Neural crest cell (in vitro differentiated cells): ENCODE results near the gene HK3. TPM values are rescaled to one million over a fixed set of nuclear protein-coding genes. Genes with fewer than 3 reads are reported as not detected.

Experiments used
- DNase-seq: peaks from one replicate; pipeline ENCODE4 v3.0.0; 2021; ENCODE audit warnings: low read depth, mixed read lengths, low spot score
- H3K27ac Mint-ChIP-seq: one replicate; pipeline ENCODE4 v1.8.0; 2021; ENCODE audit warnings: mild to moderate bottlenecking, mixed read lengths; ENCODE audit not compliant: unreplicated experiment
- H3K27me3 Mint-ChIP-seq: 2 replicates; pipeline ENCODE4 v1.8.0; 2021; ENCODE audit warnings: low read depth, mild to moderate bottlenecking, mixed read lengths
- H3K36me3 Mint-ChIP-seq: 2 replicates; pipeline ENCODE4 v1.8.0; 2021; ENCODE audit warnings: low read depth, mild to moderate bottlenecking, mixed read lengths
- H3K4me1 Mint-ChIP-seq: 2 replicates; pipeline ENCODE4 v1.8.0; 2021; ENCODE audit warnings: mixed read lengths
- H3K4me3 Mint-ChIP-seq: one replicate; pipeline ENCODE4 v1.8.0; 2021; ENCODE audit warnings: mild to moderate bottlenecking, mixed read lengths
- H3K9me3 Mint-ChIP-seq: 2 replicates; pipeline ENCODE4 v1.8.0; 2021; ENCODE audit warnings: mixed read lengths
- total RNA-seq: library from RNA; stranded (reverse); gene quantifications from 2 replicates; pipeline ENCODE4 v1.2.1, GENCODE V29; 2021
- TF ChIP-seq, protein P1 (sequence below): fragments of 200-600 bp; sonication (generic); conservative IDR thresholded peaks from 2 replicates; pipeline ENCODE4 v1.5.0; 2021; ENCODE audit warnings: antibody characterized with exemption, mild to moderate bottlenecking

HK3 gene
- total RNA-seq, 1 donor from 2014 or later = not detected

DNA sequence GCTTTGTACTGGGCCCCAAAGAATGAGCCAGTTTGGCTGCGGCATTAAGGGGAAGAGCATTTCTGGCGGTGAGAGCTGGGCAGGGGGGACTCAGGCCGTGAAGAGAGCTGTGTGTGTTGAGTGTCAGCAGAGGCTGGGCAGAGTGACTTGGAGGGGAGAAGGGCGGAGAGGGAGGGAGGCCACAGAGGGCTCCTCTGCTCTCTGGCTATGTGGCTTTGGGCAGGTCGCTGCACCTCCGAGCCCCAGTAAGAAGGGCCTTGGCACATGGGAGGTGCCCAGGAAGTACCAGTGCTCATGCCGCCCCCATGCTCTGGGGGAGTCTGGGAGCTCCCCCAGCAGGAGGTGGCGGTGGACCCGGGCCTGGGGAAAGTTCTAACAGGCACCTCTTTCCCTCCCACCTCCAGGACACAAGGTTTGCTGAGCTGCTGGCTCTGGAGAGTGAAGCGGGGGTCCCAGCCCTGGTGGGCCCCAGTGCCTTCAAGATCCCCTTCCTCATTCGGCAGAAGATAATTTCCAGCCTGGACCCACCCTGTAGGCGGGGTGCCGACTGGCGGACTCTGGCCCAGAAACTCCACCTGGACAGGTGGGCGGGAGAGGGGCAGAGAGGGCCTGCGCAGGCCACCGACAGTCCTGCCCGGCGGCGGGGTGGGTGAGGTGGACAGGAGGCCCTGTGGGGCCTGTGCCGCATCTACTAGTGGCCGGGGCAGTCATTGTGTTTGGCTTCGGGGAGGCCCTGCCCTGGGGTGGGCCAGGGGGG is 20.1 kb downstream of the HK3 start:
- Mint-ChIP-seq H3K4me1 (peaks cover 13% of the 10 kb centered on the region), H3K9me3 (no peaks in the 10 kb centered on the region), H3K36me3 (no peaks in the 10 kb centered on the region), H3K27me3 (peaks cover 23% of the 10 kb centered on the region), H3K4me3 (no peak overlapping the region), H3K27ac (no peak overlapping the region)
- no peak for DNase-seq
- TF ChIP-seq, protein P1, sequence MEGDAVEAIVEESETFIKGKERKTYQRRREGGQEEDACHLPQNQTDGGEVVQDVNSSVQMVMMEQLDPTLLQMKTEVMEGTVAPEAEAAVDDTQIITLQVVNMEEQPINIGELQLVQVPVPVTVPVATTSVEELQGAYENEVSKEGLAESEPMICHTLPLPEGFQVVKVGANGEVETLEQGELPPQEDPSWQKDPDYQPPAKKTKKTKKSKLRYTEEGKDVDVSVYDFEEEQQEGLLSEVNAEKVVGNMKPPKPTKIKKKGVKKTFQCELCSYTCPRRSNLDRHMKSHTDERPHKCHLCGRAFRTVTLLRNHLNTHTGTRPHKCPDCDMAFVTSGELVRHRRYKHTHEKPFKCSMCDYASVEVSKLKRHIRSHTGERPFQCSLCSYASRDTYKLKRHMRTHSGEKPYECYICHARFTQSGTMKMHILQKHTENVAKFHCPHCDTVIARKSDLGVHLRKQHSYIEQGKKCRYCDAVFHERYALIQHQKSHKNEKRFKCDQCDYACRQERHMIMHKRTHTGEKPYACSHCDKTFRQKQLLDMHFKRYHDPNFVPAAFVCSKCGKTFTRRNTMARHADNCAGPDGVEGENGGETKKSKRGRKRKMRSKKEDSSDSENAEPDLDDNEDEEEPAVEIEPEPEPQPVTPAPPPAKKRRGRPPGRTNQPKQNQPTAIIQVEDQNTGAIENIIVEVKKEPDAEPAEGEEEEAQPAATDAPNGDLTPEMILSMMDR = no peak

DNA sequence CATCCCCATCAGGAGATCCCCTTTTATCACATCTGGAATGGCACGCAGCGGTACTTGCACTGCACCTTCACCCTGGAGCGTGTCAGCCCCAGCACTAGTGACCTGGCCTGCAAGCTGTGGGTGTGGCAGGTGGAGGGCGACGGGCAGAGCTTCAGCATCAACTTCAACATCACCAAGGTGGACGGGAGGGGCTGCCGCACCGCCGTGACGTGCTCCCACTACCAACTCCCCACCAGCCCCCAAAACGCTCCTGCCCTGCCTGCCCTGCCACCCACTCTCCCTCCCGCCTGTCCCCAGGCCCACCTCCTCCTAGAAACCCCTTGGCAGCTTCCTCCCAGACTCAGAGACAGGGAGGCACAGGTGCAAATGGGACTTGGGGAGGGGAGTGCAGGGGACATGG is 20.7 kb downstream of the HK3 start:
- peaks cover 6% of the 10 kb centered on the region for H3K4me1 Mint-ChIP-seq
- TF ChIP-seq, protein P1 = no peak
- no peak overlapping the region for H3K4me3 Mint-ChIP-seq
- H3K9me3 Mint-ChIP-seq = no peaks in the 10 kb centered on the region
- no peak for DNase-seq
- no peak overlapping the region for H3K27ac Mint-ChIP-seq
- H3K27me3 Mint-ChIP-seq = peaks cover 25% of the 10 kb centered on the region
- no peaks in the 10 kb centered on the region for H3K36me3 Mint-ChIP-seq

GRCh38 chr5:176877793-176878331 is 21.3 kb downstream of the HK3 start:
- TF ChIP-seq, protein P1 = no peak
- Mint-ChIP-seq H3K27ac (no peak overlapping the region), H3K4me1 (peaks cover under 1% of the 10 kb centered on the region), H3K36me3 (no peaks in the 10 kb centered on the region), H3K4me3 (no peak overlapping the region), H3K9me3 (no peaks in the 10 kb centered on the region), H3K27me3 (peaks cover 31% of the 10 kb centered on the region)
- DNase-seq = no peak

DNA sequence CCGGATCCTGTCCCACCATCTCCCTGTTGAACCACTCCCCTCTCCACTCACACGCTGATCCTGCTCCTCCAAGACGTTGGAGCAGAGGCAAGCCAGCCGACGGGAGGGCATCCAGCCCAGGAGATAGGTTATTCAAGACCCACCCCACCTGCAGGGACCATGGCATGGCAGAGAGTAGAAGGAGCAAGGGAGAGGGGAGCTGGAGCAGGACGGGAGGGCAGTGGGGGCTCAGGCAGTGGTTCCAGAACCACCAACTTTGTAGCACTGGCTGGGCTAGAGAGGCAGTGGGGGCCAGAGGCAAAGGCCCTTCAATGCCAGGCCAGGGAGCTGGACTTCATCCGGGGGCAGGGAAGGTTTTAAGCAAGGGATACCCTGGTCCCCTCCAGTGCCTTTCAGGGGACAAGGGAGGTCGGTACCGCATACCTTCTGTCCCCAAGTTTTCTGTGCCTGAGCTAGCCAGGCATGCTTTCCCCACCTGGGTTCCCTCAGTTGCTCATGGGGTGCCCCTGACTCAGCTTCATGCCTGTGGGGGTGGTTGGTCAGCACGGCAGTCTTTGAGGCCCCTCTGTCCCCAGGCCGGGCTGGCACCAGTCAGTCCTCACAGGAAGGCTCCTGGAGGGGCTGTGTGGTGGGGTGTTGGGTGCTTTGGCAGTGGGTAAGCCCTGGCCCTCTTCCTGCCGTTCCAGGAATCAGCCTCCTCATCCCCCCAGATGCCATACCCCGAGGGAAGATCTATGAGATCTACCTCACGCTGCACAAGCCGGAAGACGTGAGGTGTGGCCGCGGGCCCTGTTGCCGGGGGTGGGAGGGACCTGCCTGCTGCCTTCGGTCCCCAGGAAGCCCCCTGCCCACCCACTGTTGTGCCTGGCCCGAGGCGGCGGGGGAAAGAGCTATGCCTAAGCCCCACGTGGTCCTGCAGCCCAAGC is 22.4 kb downstream of the HK3 start:
- H3K4me1 Mint-ChIP-seq = no peaks in the 10 kb centered on the region
- peaks cover 28% of the 10 kb centered on the region for H3K27me3 Mint-ChIP-seq
- DNase-seq = no peak
- H3K36me3 Mint-ChIP-seq = no peaks in the 10 kb centered on the region
- TF ChIP-seq, protein P1 = no peak
- H3K27ac Mint-ChIP-seq = no peak overlapping the region
- no peak overlapping the region for H3K4me3 Mint-ChIP-seq
- no peaks in the 10 kb centered on the region for H3K9me3 Mint-ChIP-seq

GRCh38 chr5:176875783-176876505 is 23.2 kb downstream of the HK3 start:
- TF ChIP-seq, protein P1 = no peak
- no peaks in the 10 kb centered on the region for H3K9me3 Mint-ChIP-seq
- no peak overlapping the region for H3K4me3 Mint-ChIP-seq
- H3K4me1 Mint-ChIP-seq = no peaks in the 10 kb centered on the region
- no peaks in the 10 kb centered on the region for H3K36me3 Mint-ChIP-seq
- H3K27me3 Mint-ChIP-seq = peaks cover 28% of the 10 kb centered on the region
- H3K27ac Mint-ChIP-seq = peak overlapping the region; percentile 85
- DNase-seq = no peak
